Keratinocyte (primary cell): ENCODE data around the gene PBX4. TPM values are rescaled to one million over a fixed set of nuclear protein-coding genes. Genes with fewer than 3 reads are reported as not detected.

Experiments
- DNase-seq: peaks from one replicate; pipeline ENCODE4 v3.0.0-alpha.2; 2011; ENCODE audit warnings: low read depth, missing footprints, low spot score
- FAIRE-seq: peaks from 2 replicates; lab custom pipeline; 2011; peaks lifted over from hg19 to GRCh38; lab: Jason Lieb, UNC
- H2AFZ ChIP-seq: 2 replicates; pipeline ENCODE4 v1.6.0; 2012; ENCODE audit warnings: low read length, control low read depth, inconsistent platforms; ENCODE audit not compliant: control insufficient read depth
- H3K27ac ChIP-seq: 2 replicates; pipeline ENCODE4 v1.5.1; 2011; ENCODE audit warnings: low read length; ENCODE audit not compliant: control insufficient read depth, insufficient read depth
- H3K27me3 ChIP-seq: 3 replicates; pipeline ENCODE4 v1.6.0; 2011; ENCODE audit warnings: low read length; ENCODE audit not compliant: control insufficient read depth, insufficient read depth; ENCODE audit errors: extremely low read depth
- H3K36me3 ChIP-seq, 2 experiments: 2 replicates in 1 of 2; 3 replicates in 1 of 2; pipeline ENCODE4 v1.5.1; 2011; ENCODE audit warnings: low read length in 2 of 2, mild to moderate bottlenecking in 1 of 2; ENCODE audit not compliant: control insufficient read depth in 2 of 2, insufficient read depth in 2 of 2; ENCODE audit errors: extremely low read depth in 1 of 2
- H3K4me1 ChIP-seq: 3 replicates; pipeline ENCODE4 v1.5.1; 2011; ENCODE audit warnings: low read length; ENCODE audit not compliant: control insufficient read depth, insufficient read depth; ENCODE audit errors: extremely low read depth
- H3K4me2 ChIP-seq: 3 replicates; pipeline ENCODE4 v1.6.0; 2011; ENCODE audit warnings: low read depth, low read length; ENCODE audit not compliant: control insufficient read depth, insufficient read depth; ENCODE audit errors: extremely low read depth
- H3K4me3 ChIP-seq, 3 experiments: fragments of 200-600 bp in 1 of 3; sonication (generic) in 1 of 3; 2 replicates in 2 of 3; 3 replicates in 1 of 3; pipeline ENCODE4 v1.5.1; 2011 to 2016; ENCODE audit warnings: low read length in 3 of 3, mild to moderate bottlenecking in 3 of 3, control low read depth in 2 of 3, inconsistent platforms in 1 of 3, low read depth in 1 of 3, mixed read lengths in 1 of 3, mixed run types in 1 of 3, moderate library complexity in 1 of 3; ENCODE audit not compliant: control insufficient read depth in 2 of 3, insufficient read depth in 2 of 3; ENCODE audit errors: extremely low read depth in 1 of 3
- H3K79me2 ChIP-seq: 2 replicates; pipeline ENCODE4 v1.6.0; 2012; ENCODE audit warnings: low read length; ENCODE audit not compliant: control insufficient read depth, insufficient read depth
- H3K9ac ChIP-seq: 3 replicates; pipeline ENCODE4 v1.6.0; 2011; ENCODE audit warnings: low read length; ENCODE audit not compliant: control insufficient read depth, insufficient read depth; ENCODE audit errors: extremely low read depth
- H3K9me1 ChIP-seq: 3 replicates; pipeline ENCODE4 v1.6.0; 2011; ENCODE audit warnings: low read length; ENCODE audit not compliant: control insufficient read depth, insufficient read depth; ENCODE audit errors: extremely low read depth
- H3K9me3 ChIP-seq: 2 replicates; pipeline ENCODE4 v1.5.1; 2012; ENCODE audit warnings: low read depth, low read length; ENCODE audit not compliant: control insufficient read depth
- H4K20me1 ChIP-seq: 3 replicates; pipeline ENCODE4 v1.6.0; 2011; ENCODE audit warnings: low read length; ENCODE audit not compliant: control insufficient read depth, insufficient read depth; ENCODE audit errors: extremely low read depth
- EZH2 ChIP-seq: IDR thresholded peaks from one replicate; pipeline ENCODE4 v1.6.1; 2012; ENCODE audit warnings: inconsistent platforms, mild to moderate bottlenecking, low read length, moderate library complexity
- dilution Hi-C: fragments of 300-500 bp; cut with MboI; formaldehyde crosslinking; loops from one replicate; pipeline ENCODE4 v1.7.0; 2020; ENCODE audit warnings: low sequenced_read_pairs; ENCODE audit not compliant: extremely low pct_ligation_motif_present
- polyA plus RNA-seq, 5 experiments: library from polyadenylated mRNA; depleted of rRNA in 3 of 5; stranded (reverse) in 3 of 5; stranded (forward) in 1 of 5; unstranded in 1 of 5; fragments of >200 nt; gene quantifications; 1 replicate in 1 of 5; 2 replicates in 3 of 5; 3 replicates in 1 of 5; pipeline versions ENCODE4 v1.2.1 to v1.2.3, GENCODE V29; 2011 to 2012; ENCODE audit warnings: missing spikeins in 2 of 5, low read depth in 1 of 5, low replicate concordance in 1 of 5
- TF ChIP-seq, protein P1 (sequence below), 3 experiments: IDR thresholded peaks in 1 of 3; conservative IDR thresholded peaks in 1 of 3; optimal IDR thresholded peaks in 1 of 3; 2 replicates in 2 of 3; 3 replicates in 1 of 3; pipeline versions ENCODE3 to v1.5.1; 2011; ENCODE audit warnings: low read length in 3 of 3, mild to moderate bottlenecking in 3 of 3, moderate library complexity in 2 of 3, control low read depth in 1 of 3, inconsistent platforms in 1 of 3; ENCODE audit not compliant: insufficient read depth in 2 of 3; ENCODE audit errors: extremely low read depth in 1 of 3

Gene PBX4
- polyA plus RNA-seq, 1 donor (not counting 4 experiments of a cell fraction or from before 2014, with no cell fraction given), result 1.7 TPM

DNA sequence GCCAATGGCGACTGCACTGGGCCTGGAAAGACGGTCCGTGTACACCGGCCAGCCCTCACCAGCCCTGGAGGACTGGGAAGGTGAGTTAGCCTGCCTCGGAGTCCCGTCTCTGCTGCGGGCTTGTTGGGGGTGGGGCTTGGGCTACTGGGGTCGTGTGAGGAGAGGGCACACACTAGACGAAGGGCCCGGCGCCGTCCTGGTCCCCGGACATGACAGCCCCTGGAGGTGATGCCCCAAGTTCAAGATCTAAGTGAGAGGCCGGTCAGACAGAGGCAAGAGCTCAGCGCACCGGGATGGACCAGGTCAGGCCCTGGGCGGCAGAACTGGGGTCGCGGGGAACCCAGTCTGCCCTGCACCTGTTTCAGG is 78.8 kb downstream of the PBX4 start:
- dilution Hi-C loops, result no loop called here
- Histone ChIP-seq H2AFZ (no peak overlapping the region), H3K4me2 (no peak overlapping the region), H3K36me3 (no peaks in the 10 kb centered on the region), H3K4me1 (peaks cover 8% of the 10 kb centered on the region), H3K9ac (no peak overlapping the region), H3K79me2 (no peaks in the 10 kb centered on the region), H4K20me1 (no peaks in the 10 kb centered on the region), H3K27me3 (peaks cover 37% of the 10 kb centered on the region), H3K27ac (no peak overlapping the region), H3K4me3 (no peak overlapping the region), H3K9me1 (no peaks in the 10 kb centered on the region), H3K9me3 (no peaks in the 10 kb centered on the region)
- TF ChIP-seq EZH2, result no peak
- TF ChIP-seq, protein P1, sequence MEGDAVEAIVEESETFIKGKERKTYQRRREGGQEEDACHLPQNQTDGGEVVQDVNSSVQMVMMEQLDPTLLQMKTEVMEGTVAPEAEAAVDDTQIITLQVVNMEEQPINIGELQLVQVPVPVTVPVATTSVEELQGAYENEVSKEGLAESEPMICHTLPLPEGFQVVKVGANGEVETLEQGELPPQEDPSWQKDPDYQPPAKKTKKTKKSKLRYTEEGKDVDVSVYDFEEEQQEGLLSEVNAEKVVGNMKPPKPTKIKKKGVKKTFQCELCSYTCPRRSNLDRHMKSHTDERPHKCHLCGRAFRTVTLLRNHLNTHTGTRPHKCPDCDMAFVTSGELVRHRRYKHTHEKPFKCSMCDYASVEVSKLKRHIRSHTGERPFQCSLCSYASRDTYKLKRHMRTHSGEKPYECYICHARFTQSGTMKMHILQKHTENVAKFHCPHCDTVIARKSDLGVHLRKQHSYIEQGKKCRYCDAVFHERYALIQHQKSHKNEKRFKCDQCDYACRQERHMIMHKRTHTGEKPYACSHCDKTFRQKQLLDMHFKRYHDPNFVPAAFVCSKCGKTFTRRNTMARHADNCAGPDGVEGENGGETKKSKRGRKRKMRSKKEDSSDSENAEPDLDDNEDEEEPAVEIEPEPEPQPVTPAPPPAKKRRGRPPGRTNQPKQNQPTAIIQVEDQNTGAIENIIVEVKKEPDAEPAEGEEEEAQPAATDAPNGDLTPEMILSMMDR (optimal IDR thresholded peaks at IDR 0.05 in 1 of 3, IDR thresholded peaks at IDR 0.05 in 1 of 3, conservative IDR thresholded peaks at IDR 0.05 in 1 of 3; ENCODE audit: extremely low read depth in 1 of 3, insufficient read depth in 2 of 3, low read length in 3 of 3), result no peak
- FAIRE-seq (no peak), DNase-seq (no peak)

DNA sequence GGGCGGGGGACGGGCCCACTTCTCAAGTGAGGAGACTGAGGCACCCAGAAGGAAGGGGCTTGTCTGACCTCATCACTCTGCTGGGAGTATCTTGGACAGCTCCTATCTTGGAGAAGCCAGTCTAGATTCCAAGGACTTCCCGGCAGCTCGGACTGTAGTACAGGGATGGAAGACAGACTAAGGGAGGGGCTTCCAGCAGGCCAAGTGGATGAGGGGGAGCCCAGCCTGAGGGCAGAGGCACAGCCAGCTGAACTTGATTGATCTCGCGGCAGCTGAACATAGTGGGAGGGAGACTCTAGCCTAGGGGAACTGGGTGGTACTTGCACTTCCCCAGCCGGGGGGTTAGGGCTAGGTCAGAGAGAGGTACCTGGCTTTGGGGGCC is 79.7 kb downstream of the PBX4 start:
- peaks cover 37% of the 10 kb centered on the region for H3K27me3 ChIP-seq
- H3K27ac ChIP-seq, result no peak overlapping the region
- no peaks in the 10 kb centered on the region for H3K36me3 ChIP-seq
- TF ChIP-seq, protein P1 (optimal IDR thresholded peaks at IDR 0.05 in 1 of 3, IDR thresholded peaks at IDR 0.05 in 1 of 3, conservative IDR thresholded peaks at IDR 0.05 in 1 of 3; ENCODE audit: extremely low read depth in 1 of 3, insufficient read depth in 2 of 3, low read length in 3 of 3), result no peak
- TF ChIP-seq EZH2, result peak; percentile 13
- no peaks in the 10 kb centered on the region for H3K79me2 ChIP-seq
- H3K9ac ChIP-seq, result no peak overlapping the region
- peak overlapping the region in 1 of 3 experiments; percentile 37 for H3K4me3 ChIP-seq
- peak overlapping the region; percentile 64 for H3K4me2 ChIP-seq
- no peaks in the 10 kb centered on the region for H3K9me1 ChIP-seq
- DNase-seq (no peak), FAIRE-seq (no peak)
- no peaks in the 10 kb centered on the region for H3K9me3 ChIP-seq
- H2AFZ ChIP-seq, result no peak overlapping the region
- dilution Hi-C loops, result no loop called here
- H3K4me1 ChIP-seq, result peaks cover 8% of the 10 kb centered on the region
- no peaks in the 10 kb centered on the region for H4K20me1 ChIP-seq
